Activated T-helper 1 cell treated with anti-CD3 and anti-CD28 coated beads, Interleukin-2, amount 50 U/mL, for 16 hours (primary cell): ENCODE data around the gene ZCCHC14.
"Not testable (repeated sequence)": the region's sequence is repeated elsewhere in the genome, so short reads cannot be mapped to it uniquely, and the experiment has no call there.

Experiments used
- DNase-seq, 2 donors: peaks; one replicate each; pipeline ENCODE4 v3.0.0-alpha.2; 2020; ENCODE audit warnings: low read depth in 1 of 2, low spot score in 1 of 2

ZCCHC14 gene

DNA sequence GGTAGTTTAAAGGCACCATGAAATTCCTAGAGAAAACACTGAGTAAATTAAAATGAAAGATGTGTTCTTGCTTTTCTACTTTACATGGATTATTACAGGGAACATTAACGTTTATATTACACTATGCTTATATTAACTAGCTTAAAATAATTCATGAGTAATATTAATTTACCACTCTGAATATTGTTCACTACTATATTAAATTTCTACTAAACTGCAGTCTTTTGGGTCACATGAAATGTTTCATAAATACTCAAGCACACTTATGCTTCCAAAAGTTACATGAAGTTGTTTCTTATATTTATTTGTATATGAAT lies 104.0 kb downstream of the ZCCHC14 start:
- DNase-seq, result no peak

DNA sequence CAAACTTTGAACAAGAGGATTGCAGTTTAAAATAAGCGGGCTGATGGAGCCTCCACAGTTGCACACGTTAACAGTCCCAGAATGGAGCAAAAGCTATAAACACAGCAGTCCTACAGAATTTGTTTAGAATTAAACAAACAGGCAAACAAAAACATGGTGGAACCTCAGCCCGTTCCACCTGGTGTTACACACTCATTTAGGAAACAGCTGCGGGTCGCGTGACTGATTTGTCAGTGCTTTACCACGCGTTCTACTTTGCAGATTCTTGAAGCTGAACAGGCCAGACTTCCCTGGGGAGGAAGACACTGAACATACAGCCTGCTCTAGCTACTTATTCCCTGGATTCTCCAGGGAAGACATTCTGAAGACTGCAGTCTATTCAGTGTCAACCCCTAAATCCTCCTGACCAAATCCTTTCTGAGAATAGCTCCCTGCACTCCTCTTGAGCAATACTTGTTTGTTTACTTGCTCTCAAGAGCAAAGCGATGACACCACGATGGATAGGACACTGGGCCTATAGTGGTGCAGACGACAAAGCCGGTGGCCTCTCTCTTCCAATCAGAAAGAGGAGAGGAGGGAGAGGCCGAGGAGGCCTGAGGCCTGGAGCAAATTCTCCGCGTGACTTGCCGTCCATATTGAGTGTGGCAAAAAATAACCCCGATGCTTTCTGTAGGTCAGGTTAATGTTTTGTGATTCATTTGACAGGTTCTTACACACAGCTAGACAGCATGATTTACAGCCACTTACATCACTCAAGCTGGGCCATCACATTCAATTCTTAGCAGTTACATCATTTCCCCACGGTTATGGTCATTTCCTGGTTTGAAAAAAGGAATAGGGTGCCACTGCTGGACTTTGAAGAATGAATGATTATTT lies 104.6 kb downstream of the ZCCHC14 start:
- peak; percentile 63 to 78 for DNase-seq

DNA sequence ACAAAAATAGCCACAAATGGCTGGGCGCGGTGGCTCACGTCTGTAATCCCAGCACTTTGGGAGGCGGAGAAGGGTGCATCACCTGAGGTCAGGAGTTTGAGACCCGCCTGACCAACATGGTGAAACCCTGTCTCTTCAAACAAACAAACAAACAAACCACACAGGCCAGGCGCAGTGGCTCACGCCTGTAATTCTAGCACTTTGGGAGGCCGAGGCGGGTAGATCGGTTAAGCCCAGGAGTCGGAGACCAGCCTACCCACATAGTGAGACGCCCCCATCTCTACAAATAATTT lies 108.0 kb downstream of the ZCCHC14 start:
- not testable (repeated sequence) for DNase-seq

DNA sequence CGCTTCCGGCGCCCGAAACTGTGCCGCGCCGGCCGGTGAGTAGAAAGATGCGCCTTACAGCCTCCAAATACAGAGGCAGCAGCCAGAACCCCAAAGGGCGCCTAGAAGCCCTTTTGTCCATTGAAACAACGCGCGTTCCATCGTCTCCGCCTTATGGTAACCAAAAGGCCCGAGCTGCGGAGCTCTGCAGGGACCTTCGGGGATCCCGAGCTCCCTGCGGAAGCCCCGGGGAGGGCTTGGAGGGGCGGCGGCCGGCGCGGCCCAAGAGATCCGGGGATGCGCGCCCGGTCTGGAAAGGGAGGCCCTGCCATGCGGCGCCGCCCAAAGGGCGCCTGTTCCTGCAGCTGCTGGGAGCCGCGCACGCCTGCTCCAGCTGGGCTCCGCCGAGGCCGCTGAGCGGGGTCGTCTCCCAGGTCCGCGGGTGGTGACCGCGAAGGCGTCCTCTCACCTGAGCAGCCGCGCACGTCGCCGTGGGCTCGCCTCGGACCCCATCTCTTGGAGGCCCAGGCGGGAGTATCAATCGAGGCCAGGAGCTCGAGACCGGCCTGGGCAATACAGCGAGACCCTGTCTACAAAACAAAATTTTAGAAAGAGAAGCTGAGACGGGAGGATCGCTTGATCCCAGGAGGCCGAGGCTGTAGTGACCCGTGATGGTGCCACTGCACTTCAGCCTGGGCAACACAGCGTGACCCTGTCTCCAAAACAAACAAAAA lies 108.5 kb downstream of the ZCCHC14 start:
- peak in 1 of 2 donors; percentile 37 for DNase-seq

DNA sequence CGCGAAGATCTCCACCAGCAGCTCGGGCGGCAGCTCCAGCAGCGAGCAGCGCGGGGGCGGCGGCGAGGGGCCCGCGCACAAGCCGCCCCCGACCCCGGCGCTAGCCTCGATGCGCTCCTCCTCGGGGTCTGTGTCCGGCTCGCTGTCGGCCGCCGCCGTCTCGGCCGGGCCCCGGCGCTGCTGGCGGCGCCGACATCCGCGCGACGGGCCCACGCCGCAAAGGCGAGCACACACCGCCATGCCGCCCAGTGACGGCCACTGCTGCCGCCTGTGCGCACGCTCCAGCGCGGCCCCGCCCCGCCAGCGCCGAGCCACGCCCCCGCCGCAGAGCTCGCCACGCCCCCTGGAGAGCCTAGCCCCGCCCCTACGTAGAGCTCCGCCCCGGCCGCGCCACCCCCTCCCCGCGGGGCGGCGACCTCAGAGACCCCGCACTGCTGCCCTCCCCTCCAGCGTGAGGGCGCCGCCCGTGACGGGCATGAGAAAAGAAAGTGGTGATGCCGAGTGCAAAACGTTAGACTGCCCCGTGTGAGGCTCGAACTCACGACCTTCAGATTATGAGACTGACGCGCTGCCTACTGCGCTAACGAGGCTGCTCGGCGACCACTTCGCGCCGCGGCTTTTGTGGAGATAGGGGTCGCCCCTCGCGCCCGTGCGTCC lies 109.2 kb downstream of the ZCCHC14 start, which contains the start of gene FBXO31:
TSS of gene FBXO31 (minus strand) at position 272 of the 657 bp plus-strand sequence. CDS start at position 240, 32 bp downstream.
- DNase-seq, result peak; percentile 78 to 90

DNA sequence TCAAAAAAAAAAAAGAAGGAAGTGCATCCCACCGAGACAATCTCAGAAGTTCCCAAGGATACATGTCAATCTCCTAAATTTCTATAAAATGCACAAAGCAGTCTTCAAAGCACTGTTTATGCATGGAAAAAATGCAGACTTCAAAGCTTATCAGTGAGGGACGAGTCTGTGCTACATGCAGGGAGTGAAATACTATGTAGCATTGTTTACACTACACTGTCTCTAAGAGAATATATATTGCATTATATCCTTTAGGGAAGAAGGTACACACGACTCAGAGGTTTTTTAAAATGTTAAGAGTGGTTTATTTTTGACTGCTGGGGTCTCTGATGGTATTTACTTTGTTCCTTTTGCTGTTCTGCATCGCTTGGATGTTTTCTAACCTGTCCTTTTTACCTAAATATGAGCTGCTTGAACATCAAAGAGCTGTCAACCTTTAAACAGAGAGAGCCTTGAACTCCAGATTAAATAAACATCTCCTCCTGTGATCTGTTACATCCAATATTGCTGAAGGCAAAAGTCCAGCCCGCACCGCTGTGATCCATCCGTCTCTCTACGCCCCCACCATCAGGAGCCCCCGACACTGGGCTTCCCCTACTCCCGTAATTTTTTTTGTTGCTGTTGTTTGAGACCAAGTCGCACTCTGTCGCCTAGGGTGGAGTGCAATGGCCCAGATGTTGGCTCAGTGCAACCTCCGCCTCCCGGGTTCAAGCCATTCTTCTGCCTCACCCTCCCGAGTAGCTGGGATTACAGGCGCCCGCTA lies 110.6 kb downstream of the ZCCHC14 start:
- DNase-seq, result no peak

DNA sequence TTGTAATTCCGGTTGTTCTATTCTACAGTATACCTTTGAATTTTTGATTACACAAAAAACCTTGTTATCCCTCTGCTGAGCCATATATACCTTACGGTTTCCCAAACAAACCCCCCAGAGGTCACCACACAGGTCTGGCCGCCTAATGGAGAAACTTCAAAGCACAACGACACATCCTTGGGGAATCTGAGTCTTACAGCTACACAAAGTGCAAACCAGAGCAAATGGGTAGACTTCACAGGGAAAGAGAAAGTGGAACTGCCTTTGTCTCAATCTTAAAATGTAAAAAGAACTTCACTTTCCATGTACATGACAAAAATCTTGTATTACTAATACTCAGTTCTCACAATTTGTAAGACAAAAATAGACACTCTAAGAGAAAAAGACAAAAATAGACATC lies 111.9 kb downstream of the ZCCHC14 start:
- DNase-seq, result no peak

DNA sequence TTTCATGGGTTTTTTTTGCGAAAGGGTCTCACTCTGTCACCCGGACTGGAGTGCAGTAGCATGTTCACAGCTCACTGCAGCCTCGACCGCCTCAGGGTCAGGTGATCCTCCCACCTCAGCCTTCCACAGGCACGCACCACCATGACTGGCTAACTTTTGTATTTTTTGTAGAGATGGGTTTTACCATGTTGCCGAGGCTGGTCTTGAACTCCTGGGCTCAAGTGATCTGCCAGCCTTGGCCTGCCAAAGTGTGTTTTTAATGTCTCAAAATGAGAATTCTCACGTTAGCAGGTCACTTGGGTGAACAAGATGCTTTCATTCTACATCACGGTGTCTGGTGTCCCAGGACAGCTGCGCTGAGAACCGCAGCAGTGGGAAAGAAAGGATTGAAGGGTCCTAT lies 112.4 kb downstream of the ZCCHC14 start:
- no peak for DNase-seq

DNA sequence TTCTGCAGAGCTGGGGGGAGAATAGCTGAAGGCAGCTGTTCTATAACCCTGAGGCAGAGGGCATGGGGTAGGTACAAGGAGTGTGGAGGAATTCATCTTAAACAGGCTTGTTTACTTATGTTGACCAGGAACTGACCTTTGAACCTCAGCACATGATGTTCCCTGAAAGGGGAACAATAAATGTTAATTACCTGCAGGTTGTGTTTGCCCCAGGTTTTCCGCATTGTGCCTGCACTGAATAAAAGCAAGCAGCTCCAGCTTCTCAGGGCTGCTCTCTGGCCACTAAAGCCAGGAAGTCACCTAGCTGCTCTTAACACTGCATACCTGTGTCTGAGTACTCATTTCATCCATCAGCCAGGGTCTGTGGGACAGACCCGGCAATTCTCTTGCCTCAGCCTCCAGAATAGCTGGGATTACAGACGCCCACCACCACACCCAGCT lies 113.5 kb downstream of the ZCCHC14 start:
- DNase-seq, result not testable (repeated sequence)

DNA sequence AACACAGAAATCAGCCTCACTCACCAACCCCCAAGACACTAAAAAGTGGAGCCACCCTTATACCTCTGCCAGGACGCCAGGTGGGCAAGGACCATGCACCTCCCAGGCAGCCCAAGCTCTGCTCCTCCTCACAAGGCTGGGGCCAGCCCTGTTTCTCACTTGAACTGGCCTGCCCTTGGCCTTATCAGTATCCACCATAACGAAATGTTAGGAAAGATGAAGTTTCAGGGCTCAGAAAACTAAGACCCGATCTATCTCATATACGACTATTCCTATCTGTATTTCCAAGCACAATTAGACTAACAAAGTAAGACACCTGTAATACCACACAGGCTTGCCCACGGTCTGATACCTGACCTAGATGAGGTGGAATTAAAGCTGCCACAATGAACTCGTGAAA lies 116.2 kb downstream of the ZCCHC14 start:
- no peak for DNase-seq

DNA sequence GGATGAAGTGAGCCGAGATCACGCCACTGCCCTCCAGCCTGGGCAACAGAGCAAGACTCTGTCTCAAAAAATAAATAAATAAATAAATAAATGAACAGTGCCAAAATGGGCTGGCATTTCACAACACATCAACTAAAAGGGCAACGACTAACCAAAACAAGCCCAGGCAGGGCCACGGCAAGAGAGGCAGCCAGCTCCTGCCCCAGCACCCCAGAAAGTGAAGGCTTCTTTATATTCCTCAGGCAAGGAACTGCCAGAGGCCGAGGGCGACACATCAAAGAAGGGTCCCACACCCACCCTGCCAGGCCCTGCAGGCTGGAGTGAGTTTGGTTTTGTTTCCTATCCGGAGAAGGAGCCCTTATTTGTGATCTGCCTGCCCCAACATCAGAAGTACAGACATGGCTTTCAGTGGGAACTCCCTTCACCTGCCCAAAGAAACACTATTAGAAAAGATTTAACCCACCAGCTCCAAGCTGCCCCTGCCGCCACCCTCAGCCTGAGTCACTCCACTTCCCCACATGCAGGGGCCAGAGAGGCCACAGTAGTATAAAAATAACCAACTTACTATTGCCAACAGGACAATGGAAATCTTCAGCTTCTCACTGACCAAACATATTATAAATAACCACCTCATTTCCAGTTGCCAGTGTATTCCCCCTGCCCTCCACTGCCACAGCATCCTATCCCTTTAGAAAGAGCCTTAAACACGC lies 117.2 kb downstream of the ZCCHC14 start:
- DNase-seq, result no peak

DNA sequence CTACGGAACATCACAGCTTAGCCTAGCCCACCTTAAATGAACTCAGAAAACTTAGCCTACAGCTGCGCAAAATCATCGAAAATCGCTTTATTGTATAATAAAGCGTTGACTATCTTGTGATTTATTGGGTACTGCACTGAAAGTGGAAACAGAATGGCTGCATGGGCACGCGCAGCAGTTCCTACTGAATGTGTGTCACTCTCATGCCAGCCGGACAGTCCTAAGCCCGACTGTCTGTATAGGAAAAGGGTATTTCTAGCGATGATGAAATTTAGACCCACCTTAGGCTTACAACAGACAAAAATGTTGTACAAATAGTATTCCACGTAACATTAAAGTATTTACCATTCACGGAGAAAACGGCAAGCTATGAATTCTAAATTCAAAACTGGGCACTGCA lies 118.5 kb downstream of the ZCCHC14 start:
- DNase-seq, result no peak

DNA sequence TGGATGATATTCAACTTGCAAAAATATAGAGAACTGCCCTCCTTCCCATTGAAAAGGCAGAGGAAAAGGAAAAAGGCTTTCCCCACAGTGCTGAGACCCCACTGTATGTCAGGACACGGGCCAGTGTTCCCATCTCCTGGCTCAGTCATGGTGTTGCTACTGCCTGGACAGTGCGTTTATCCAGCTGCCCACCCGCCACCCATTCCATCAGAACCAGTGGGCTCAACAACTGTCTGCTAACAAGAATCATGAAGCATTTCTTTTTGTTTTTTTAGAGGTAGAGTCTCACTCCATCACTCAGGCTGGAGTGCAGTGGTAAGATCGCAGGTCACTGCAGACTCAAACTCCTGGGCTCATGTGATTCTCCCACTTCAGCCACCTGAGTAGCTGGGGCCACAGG lies 120.5 kb downstream of the ZCCHC14 start:
- no peak for DNase-seq

DNA sequence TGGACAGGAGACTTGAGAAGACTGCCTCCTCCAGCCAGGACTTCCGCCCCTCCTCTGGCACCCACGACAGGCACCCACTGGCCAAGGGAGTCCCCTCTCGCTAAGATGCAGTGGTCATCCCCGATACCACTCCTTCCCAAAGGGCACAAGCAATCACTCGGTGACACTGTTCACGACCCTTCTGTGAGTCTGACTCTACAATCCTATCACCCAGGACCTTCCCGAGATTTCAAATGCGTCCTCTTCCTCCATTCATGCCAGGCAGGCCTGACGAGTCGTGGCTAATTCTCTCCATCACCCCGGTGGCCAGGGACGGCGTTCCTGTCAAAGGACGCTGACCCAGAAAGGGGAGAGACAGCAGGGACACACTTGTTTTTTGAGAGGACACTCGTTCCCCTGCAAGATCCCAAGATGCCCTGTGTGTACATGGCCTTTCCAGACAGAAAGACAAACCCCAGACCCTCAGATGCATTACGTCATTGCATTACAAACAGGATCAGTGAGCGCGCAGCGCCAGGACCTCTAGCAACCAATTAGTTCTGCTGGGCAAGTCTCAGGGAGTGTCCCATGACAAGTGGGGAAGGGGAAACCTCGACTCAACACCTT lies 121.5 kb downstream of the ZCCHC14 start:
- no peak for DNase-seq

DNA sequence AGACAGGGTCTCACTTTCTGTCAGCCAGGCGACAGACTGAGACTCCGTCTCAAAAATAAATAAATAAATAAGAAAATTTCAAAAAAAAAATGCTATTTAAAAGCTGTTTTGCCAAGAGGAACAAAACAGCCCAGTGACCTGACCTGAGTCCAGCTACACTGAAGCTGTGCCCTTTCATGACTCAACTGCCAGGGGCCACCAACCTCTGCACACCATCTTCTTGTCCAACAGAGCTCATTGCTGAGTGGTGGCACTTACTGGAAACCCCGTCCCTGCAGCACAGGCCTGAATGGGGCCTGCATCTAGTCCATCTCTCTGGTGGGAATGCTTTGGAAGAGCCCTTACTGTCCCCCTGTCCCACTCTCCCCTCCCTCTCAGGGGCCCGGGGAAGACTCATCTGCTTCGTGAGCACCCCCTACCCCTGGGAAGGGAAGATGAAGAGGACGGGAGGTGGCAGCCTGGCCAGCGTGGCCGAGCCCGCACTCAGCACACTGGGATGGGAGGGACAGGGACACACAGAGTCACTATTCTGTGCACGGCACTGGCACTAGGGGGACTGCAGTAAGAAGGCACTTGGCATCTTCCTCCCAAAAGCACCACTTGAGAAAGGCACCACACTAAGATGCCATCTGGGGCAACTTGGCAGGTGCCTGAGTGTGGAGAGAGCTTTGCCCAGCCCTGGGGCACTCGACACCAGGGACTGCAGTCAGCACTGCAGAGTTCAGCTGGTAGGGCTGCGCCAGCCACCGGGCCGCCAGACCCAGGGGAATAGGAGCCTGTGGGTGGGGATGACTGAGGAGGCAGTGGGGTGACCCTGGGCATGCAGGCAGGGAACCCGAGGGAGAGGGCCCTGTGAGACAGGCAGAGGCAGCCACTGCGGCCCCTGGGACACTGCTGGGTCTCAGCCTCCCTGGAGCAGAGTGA lies 122.8 kb downstream of the ZCCHC14 start:
- no peak for DNase-seq

DNA sequence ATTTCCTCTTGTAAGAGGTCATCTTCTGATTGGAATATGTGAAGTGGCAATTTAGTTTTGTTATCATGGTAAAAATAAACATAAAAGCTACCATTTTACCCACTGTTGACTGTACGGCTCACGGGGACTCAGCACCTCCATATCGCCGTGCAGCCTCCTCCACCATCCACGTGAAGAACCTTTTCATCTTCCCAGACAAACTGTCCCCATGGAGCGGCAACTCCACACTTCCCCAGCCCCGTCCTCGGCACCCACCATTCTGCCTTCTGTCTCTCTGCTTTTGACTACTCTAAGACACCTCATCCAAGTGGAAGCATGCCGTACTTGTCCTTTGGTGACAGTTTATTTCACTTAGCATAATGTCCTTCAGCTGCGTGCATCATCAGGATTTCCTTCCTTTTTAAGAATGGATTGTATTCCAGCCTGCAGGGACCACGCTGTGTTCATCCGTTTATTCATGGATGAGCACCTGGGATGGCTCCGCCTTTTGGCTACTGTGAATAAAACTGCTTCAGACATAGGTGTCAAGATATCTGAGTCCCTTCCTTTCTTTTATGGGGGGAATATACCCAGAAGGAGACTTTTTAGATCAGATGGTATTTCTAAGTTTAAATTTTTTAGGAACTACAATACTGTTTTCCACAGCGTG lies 123.6 kb downstream of the ZCCHC14 start:
- DNase-seq, result no peak

DNA sequence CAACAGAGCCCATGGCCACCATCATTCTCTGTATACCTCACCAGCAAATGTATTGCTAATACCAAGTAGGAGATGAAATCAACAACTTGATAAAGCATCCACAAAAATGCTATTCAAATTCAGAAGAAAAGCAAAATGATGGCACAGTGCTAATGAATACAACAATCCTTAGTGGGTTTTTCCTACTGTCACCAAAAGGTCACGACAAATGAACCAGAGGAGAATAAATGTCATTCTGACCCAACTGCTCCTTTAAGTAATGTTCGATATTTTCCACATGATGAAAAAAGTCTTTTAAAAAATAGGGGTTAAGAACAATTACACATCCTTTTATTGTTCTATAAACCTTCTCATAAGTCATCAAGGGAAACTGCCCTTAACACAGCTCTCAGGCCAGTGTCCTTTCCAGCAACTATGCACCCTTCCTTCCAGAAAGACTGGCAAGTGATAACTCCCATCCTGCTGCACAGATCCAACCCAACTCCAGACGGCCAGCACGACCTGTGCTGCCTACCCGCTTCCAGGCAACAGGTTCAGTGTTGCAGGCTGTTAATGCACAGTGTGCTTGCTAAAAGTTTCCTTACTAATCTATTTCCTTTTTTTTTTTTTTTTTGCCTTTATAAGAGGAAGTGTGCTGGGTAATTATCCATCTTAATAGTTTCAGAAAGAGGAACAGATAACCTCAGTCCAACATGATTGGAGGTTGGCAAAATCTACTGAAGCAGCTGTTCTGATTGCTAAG lies 124.6 kb downstream of the ZCCHC14 start:
- DNase-seq, result no peak

DNA sequence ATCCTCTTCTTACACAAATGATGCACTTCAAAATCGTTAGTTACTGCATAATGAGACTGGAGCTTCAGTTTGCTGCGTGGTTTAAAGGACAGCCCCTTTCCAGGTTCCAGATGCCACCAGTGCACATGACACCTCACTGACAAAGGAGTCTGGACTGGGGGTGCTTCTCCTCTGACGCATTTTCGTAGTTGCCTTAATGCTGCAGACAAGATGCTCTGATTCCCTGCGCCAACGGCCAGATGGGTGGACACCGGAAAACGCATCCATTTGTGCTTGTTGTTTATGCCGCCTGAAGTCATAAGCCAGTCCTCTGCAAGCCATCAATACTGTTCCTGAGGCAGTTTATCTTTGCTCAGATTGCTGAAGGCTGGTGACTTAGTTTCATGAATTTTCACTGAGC lies 125.3 kb downstream of the ZCCHC14 start:
- no peak for DNase-seq
